Measurements from ENCODE around the gene CREM. TPM values are rescaled to one million over a fixed set of nuclear protein-coding genes. Genes with fewer than 3 reads are reported as not detected.

The CREM gene
- total and polyA plus RNA-seq, 2 of the 8 experiments (the other 6 are each of a cell fraction or from before 2014, with no cell fraction given), result 18.7 to 21.9 TPM

- no peak overlapping the region for H2AFZ ChIP-seq (ENCODE audit: low read length)
- no peaks in the 10 kb centered on the region; the same call in 1 of the 2 replicates for H3K79me1 ChIP-seq (ENCODE audit: low read depth, low read length)
- H3K23ac ChIP-seq (ENCODE audit: insufficient read length), result no peak overlapping the region
- no peaks in the 10 kb centered on the region for H3K27me3 ChIP-seq (replicated peaks in 1 of 4; ENCODE audit: control insufficient read depth in 3 of 4, extremely low read depth in 1 of 4, insufficient read depth in 3 of 4, low read length in 3 of 4)
- H4K8ac ChIP-seq (ENCODE audit: extremely low read depth, insufficient read depth, low read length), result no peak overlapping the region
- H3K4me3 ChIP-seq (ENCODE audit: extremely low read depth in 1 of 4, insufficient read depth in 2 of 4, low read depth in 3 of 4, low read length in 4 of 4), result no peak overlapping the region
- H2BK120ac ChIP-seq (replicated peaks; ENCODE audit: low read depth, low read length), result no peak overlapping the region
- no peak overlapping the region for H3K4ac ChIP-seq (replicated peaks; ENCODE audit: insufficient read length, low read depth, low read length)
- H4K5ac ChIP-seq (ENCODE audit: insufficient read length, low read depth, low read length), result no peak overlapping the region
- DNase-seq (ENCODE audit: low read depth in 1 of 2, low spot score in 2 of 2) (no peak), FAIRE-seq (no peak)
- no peak overlapping the region for H4K91ac ChIP-seq (replicated peaks; ENCODE audit: insufficient read length, low read length)
- WGBS, 2 experiments (ENCODE audit: extremely low coverage in 1 of 2, insufficient coverage in 1 of 2, insufficient read length in 1 of 2, insufficient replicate concordance in 2 of 2, low coverage in 1 of 2, low lambda C conversion rate in 2 of 2, missing lambda C conversion rate in 1 of 2), result 55% methylated on average over 1 of the region's 1 CpG; no CpG with 5 or more reads in 1 of the 2 experiments
- no peaks in the 10 kb centered on the region for H3K9me3 ChIP-seq (ENCODE audit: insufficient read depth in 2 of 2, low read depth in 1 of 2, low read length in 1 of 2)
- no peak overlapping the region for H3K4me2 ChIP-seq (ENCODE audit: insufficient read depth in 1 of 2, low read depth in 2 of 2, low read length in 2 of 2)
- no peak overlapping the region for H2BK20ac ChIP-seq (ENCODE audit: low read length)
- no peak overlapping the region for H3K9ac ChIP-seq (replicated peaks in 1 of 4; ENCODE audit: extremely low read depth in 1 of 4, low read depth in 3 of 4, low read length in 3 of 4)
- H3K18ac ChIP-seq (ENCODE audit: extremely low read depth, low read length), result no peak overlapping the region
- H4K20me1 ChIP-seq (replicated peaks in 1 of 2; ENCODE audit: control insufficient read depth in 1 of 2, insufficient read depth in 2 of 2, low read length in 2 of 2), result no peaks in the 10 kb centered on the region
- H3K4me1 ChIP-seq (replicated peaks in 1 of 4; ENCODE audit: control insufficient read depth in 3 of 4, insufficient read depth in 4 of 4, low read length in 3 of 4), result no peaks in the 10 kb centered on the region
- CTCF ChIA-PET (ENCODE audit: partially characterized antibody), result no interaction called here
- H2BK15ac ChIP-seq (ENCODE audit: low read length), result no peak overlapping the region
- no peaks in the 10 kb centered on the region for H3K79me2 ChIP-seq (ENCODE audit: control insufficient read depth in 1 of 2, insufficient read depth in 2 of 2, low read length in 2 of 2)
- H3K14ac ChIP-seq (ENCODE audit: insufficient read length), result no peak overlapping the region
- POLR2A ChIA-PET (ENCODE audit: partially characterized antibody), result interaction anchor here (1.3 kb wide), 1 partner anchor 25 kb away, joined by 4 read pairs; no protein-coding TSS in a partner anchor
- no peaks in the 10 kb centered on the region for H3K23me2 ChIP-seq (ENCODE audit: low read depth, low read length)
- no peak overlapping the region for H2AK5ac ChIP-seq (ENCODE audit: low read depth, low read length)
- no peak overlapping the region for H3K56ac ChIP-seq (replicated peaks; ENCODE audit: insufficient read length, low read depth, low read length)
- no peak overlapping the region for H2BK12ac ChIP-seq (ENCODE audit: low read depth, low read length)
- H2BK5ac ChIP-seq (ENCODE audit: low read depth, low read length), result no peak overlapping the region
- H3K36me3 ChIP-seq (ENCODE audit: control insufficient read depth in 2 of 4, insufficient read depth in 4 of 4, low read length in 3 of 4), result no peaks in the 10 kb centered on the region
- TF ChIP-seq MAX (IDR thresholded peaks at IDR 0.05) (no peak), SRF (IDR thresholded peaks at IDR 0.05; ENCODE audit: low read depth, low read length) (no peak), BCL11A (IDR thresholded peaks at IDR 0.05; ENCODE audit: low read depth in 2 of 2, low read length in 2 of 2) (no peak), MAFK (IDR thresholded peaks at IDR 0.05; ENCODE audit: low read depth, low read length) (no peak)
- H3K27ac ChIP-seq (ENCODE audit: low read depth, low read length), result no peak overlapping the region
These were observed 34.1 kb downstream of the CREM start for GRCh38 chr10:35160743-35161142.
